K562 (cell line): ENCODE measurements around the gene DYNLT2. TPM values are rescaled to one million over a fixed set of nuclear protein-coding genes. Genes with fewer than 3 reads are reported as not detected.

Source experiments
- BMI1 ChIP-seq: fragments of 150-350 bp; IDR thresholded peaks from 2 replicates; pipeline ENCODE4 v1.6.1; 2014; ENCODE audit warnings: low read length
- FOSL1 ChIP-seq: fragments of 200-800 bp; sonication (Bioruptor generic); conservative IDR thresholded peaks from 2 replicates; pipeline ENCODE4 v1.6.1; 2016; ENCODE audit warnings: missing genetic modification characterization, missing compliant biosample characterization
- FOXK1 ChIP-seq: sonication (generic); formaldehyde crosslinking; IDR thresholded peaks from 2 replicates; pipeline ENCODE4 v1.8.0; 2022; ENCODE audit warnings: missing genetic modification reagents, mild to moderate bottlenecking, borderline replicate concordance
- HDAC1 ChIP-seq, 2 experiments: fragments of 450-650 bp; IDR thresholded peaks; 2 replicates each; pipeline ENCODE4 v1.6.1; 2016 to 2017; ENCODE audit warnings: inconsistent platforms in 1 of 2, mild to moderate bottlenecking in 1 of 2, moderate library complexity in 1 of 2
- HLTF ChIP-seq: fragments of 450-650 bp; IDR thresholded peaks from 2 replicates; pipeline ENCODE4 v1.6.1; 2016
- HOXB6 ChIP-seq: fragments of 250-450 bp; sonication (Bioruptor Pico); IDR thresholded peaks from 2 replicates; pipeline ENCODE4 v1.5.1; 2022; ENCODE audit warnings: mild to moderate bottlenecking, borderline replicate concordance
- KAT2B ChIP-seq: IDR thresholded peaks from one replicate; pipeline ENCODE4 v1.6.1; 2012; ENCODE audit warnings: low read depth, mild to moderate bottlenecking, control low read depth, inconsistent platforms, low read length, moderate library complexity
- MBD1 ChIP-seq: fragments of 250-450 bp; sonication (Bioruptor Pico); IDR thresholded peaks from 2 replicates; pipeline ENCODE4 v1.8.0; 2022; ENCODE audit warnings: inconsistent platforms
- MED1 ChIP-seq: sonication (generic); formaldehyde crosslinking; IDR thresholded peaks from 2 replicates; pipeline ENCODE4 v1.8.1; 2023; ENCODE audit warnings: missing genetic modification reagents, borderline replicate concordance
- NFIC ChIP-seq: fragments of 450-650 bp; IDR thresholded peaks from 2 replicates; pipeline ENCODE4 v1.6.1; 2017; ENCODE audit warnings: mild to moderate bottlenecking, inconsistent platforms
- NFIX ChIP-seq: fragments of 250-450 bp; sonication (Bioruptor Pico); IDR thresholded peaks from 2 replicates; pipeline ENCODE4 v1.4.0; 2020; ENCODE audit warnings: low read depth, mild to moderate bottlenecking, moderate library complexity
- PCBP2 ChIP-seq: fragments of 200-400 bp; formaldehyde crosslinking; IDR thresholded peaks from 2 replicates; pipeline ENCODE4 v1.6.1; 2018; ENCODE audit warnings: low read length, low read depth, mild to moderate bottlenecking, moderate library complexity; ENCODE audit not compliant: poor library complexity, severe bottlenecking
- POLR2B ChIP-seq: fragments of 450-650 bp; IDR thresholded peaks from 2 replicates; pipeline ENCODE4 v1.6.1; 2018; ENCODE audit warnings: low read depth; ENCODE audit not compliant: partially characterized antibody
- RBM39 ChIP-seq: fragments of 200-400 bp; formaldehyde crosslinking; optimal IDR thresholded peaks from 2 replicates; pipeline ENCODE3; 2018; ENCODE audit warnings: low read depth, low read length
- SIRT6 ChIP-seq: IDR thresholded peaks from one replicate; pipeline ENCODE4 v1.6.1; 2012; ENCODE audit warnings: low read depth, mild to moderate bottlenecking, control low read depth, inconsistent platforms, low read length, moderate library complexity
- SREBF1 ChIP-seq: fragments of 150-350 bp; IDR thresholded peaks from 2 replicates; pipeline ENCODE4 v1.6.1; 2014; ENCODE audit warnings: antibody characterized with exemption, low read depth, low read length, borderline replicate concordance
- UBTF ChIP-seq, 2 experiments: IDR thresholded peaks; 2 replicates each; pipeline ENCODE4 v1.6.1; 2012; ENCODE audit warnings: improper control_type of control experiment in 2 of 2, low read depth in 2 of 2, low read length in 2 of 2, borderline replicate concordance in 1 of 2
- XRCC4 ChIP-seq: IDR thresholded peaks from one replicate; pipeline ENCODE4 v1.6.1; 2011; ENCODE audit not compliant: insufficient read depth, insufficient read length; ENCODE audit errors: extremely low read depth
- ZNF324 ChIP-seq: fragments of 250-450 bp; sonication (Bioruptor Pico); IDR thresholded peaks from 2 replicates; pipeline ENCODE4 v1.4.0; 2020; ENCODE audit warnings: mild to moderate bottlenecking
- ZNF644 ChIP-seq: fragments of 200-800 bp; sonication (Bioruptor generic); IDR thresholded peaks from 2 replicates; pipeline ENCODE4 v1.6.1; 2016; ENCODE audit warnings: low read depth, missing genetic modification characterization, missing compliant biosample characterization
- ZNF778 ChIP-seq: fragments of 450-650 bp; formaldehyde crosslinking; IDR thresholded peaks from 2 replicates; pipeline ENCODE4 v1.4.0; 2020; ENCODE audit warnings: mild to moderate bottlenecking, moderate library complexity
- ZNF785 ChIP-seq: fragments of 250-450 bp; sonication (Bioruptor Pico); IDR thresholded peaks from 2 replicates; pipeline ENCODE4 v1.4.0; 2020; ENCODE audit warnings: mild to moderate bottlenecking
- polyA plus RNA-seq, 8 experiments: library from polyadenylated mRNA; depleted of rRNA in 4 of 8; stranded (reverse) in 5 of 8; unstranded in 3 of 8; fragments of >200 nt; fragmentation: Nextera tagmentation in 2 of 8; fragmentation: Illumina TruSeq in 1 of 8; extraction: Ambion mirVana in 2 of 8; extraction: Trizol in 1 of 8; gene quantifications; 2 replicates each; pipeline versions ENCODE4 v1.2.1 to v1.2.3, GENCODE V29; 2011 to 2014; ENCODE audit warnings: inconsistent platforms in 1 of 8, missing spikeins in 1 of 8
- total RNA-seq, 7 experiments: library from RNA; depleted of rRNA in 6 of 7; stranded (reverse); fragments of >200 nt in 6 of 7; fragmentation: Illumina TruSeq in 2 of 7; extraction: Trizol in 2 of 7; gene quantifications; 2 replicates each; pipeline versions ENCODE4 v1.2.1 to v1.2.3, GENCODE V29; 2011 to 2021; ENCODE audit warnings: low replicate concordance in 1 of 7
- TF ChIP-seq, protein P1 (sequence below): fragments of 450-650 bp; formaldehyde crosslinking; IDR thresholded peaks from 2 replicates; pipeline ENCODE4 v1.4.0; 2022; ENCODE audit warnings: missing genetic modification characterization

The DYNLT2 gene
- total and polyA plus RNA-seq, 9 of the 15 experiments (the other 6 are each of a cell fraction or from before 2014, with no cell fraction given): 2.0 to 12.8 (median 6.3) TPM

DNA sequence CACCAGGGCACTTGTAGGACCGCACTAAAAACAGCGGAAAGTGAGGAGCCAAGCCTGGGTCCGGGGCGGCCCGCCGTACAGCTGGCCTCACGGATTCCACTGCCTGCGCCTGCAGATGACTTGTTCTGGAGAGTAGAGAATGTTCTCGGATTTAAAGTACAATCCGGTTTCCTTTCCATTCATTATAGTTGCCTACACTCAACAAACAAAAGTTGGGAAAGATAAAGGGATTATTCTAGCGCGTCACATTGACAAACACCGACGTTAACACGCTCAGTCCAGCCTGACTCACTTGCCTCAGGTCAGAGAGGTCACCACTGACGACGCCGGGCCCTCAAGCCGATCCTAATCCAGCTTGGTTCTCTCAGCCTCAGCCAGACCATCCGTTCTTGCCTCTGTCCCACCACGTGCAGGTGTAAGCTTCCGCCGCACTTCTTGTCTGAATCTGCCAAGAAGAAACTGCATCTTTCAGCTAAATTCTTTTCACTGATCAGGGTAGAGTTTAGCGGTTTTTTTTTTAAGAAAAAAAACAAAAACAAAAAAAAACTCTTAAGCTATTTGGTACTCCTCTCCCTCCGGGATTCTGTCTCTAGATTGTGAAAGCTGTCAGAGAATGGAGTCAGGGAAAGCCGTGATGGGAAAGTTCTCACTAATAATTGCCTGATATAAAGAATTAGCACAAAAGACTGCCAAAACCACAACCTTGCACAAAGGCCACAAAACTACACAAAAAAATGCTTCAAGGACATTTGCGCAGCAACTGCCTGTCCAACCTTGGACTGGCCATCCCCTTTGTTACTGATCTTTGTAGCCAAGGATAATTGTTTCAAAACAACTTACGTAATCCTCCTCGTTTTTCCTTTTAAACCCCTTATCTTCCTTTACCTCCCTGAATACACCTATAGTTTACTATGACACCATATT lies 26.0 kb downstream of the DYNLT2 start (continued):
- TF ChIP-seq, protein P1, sequence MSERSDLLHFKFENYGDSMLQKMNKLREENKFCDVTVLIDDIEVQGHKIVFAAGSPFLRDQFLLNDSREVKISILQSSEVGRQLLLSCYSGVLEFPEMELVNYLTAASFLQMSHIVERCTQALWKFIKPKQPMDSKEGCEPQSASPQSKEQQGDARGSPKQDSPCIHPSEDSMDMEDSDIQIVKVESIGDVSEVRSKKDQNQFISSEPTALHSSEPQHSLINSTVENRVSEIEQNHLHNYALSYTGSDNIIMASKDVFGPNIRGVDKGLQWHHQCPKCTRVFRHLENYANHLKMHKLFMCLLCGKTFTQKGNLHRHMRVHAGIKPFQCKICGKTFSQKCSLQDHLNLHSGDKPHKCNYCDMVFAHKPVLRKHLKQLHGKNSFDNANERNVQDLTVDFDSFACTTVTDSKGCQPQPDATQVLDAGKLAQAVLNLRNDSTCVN: no peak
- TF ChIP-seq SIRT6 (no peak), SREBF1 (no peak), NFIC (no peak), FOXK1 (CRISPR knock-in tag) (no peak), MBD1 (CRISPR knock-in tag) (no peak), PCBP2 (no peak), RBM39 (no peak), FOSL1 (tag) (peak; percentile 89), ZNF644 (tag) (peak; percentile 51; the same call in 1 of the 2 replicates), POLR2B (no peak), NFIX (CRISPR knock-in tag) (no peak), BMI1 (no peak), XRCC4 (no peak), HLTF (no peak), ZNF324 (CRISPR knock-in tag) (no peak), MED1 (CRISPR knock-in tag) (no peak), UBTF (IDR thresholded peaks at IDR 0.05; ENCODE audit: borderline replicate concordance in 1 of 2, low read depth in 2 of 2, low read length in 2 of 2) (no peak; a peak in 1 of 4 replicates), HDAC1 (IDR thresholded peaks at IDR 0.05) (no peak), HOXB6 (no peak), ZNF785 (CRISPR knock-in tag) (no peak), KAT2B (no peak), ZNF778 (CRISPR knock-in tag) (no peak)
